Lung (tissue), 12 donors: ENCODE results near the gene TMEM129. TPM values are rescaled to one million over a fixed set of nuclear protein-coding genes. Genes with fewer than 3 reads are reported as not detected.

ENCODE experiments used
- ATAC-seq: fragments of 200-7000 bp; cut with Tn5 transposase; one replicate; pipeline ENCODE4 v1.9.1; 2020; ENCODE audit warnings: moderate number of reproducible peaks; ENCODE audit not compliant: insufficient read depth, low FRiP score
- DNase-seq, 3 donors: peaks; one replicate each; pipeline ENCODE4 v3.0.0-alpha.2; 2013 to 2017
- H3K27ac ChIP-seq, 2 donors: one replicate each; pipeline ENCODE4 v1.5.1; 2013; ENCODE audit warnings: mild to moderate bottlenecking in 2 of 2, moderate library complexity in 2 of 2, control low read depth in 1 of 2, inconsistent platforms in 1 of 2, low read depth in 1 of 2, low read length in 1 of 2
- H3K27me3 ChIP-seq, 3 donors: one replicate each; pipeline ENCODE4 v1.5.1; 2013; ENCODE audit warnings: low read length in 2 of 3; ENCODE audit not compliant: control insufficient read depth in 3 of 3, insufficient read depth in 3 of 3
- H3K36me3 ChIP-seq, 4 donors: one replicate each; pipeline ENCODE4 v1.5.1; 2013; ENCODE audit warnings: low read length in 4 of 4, mild to moderate bottlenecking in 1 of 4, moderate library complexity in 1 of 4; ENCODE audit not compliant: control insufficient read depth in 4 of 4, insufficient read depth in 4 of 4
- H3K4me1 ChIP-seq, 5 donors: one replicate each; pipeline ENCODE4 v1.5.1; 2013; ENCODE audit warnings: low read length in 5 of 5, mild to moderate bottlenecking in 2 of 5, moderate library complexity in 1 of 5; ENCODE audit not compliant: control insufficient read depth in 5 of 5, insufficient read depth in 5 of 5
- H3K4me3 ChIP-seq: one replicate; pipeline ENCODE4 v1.5.1; 2013; ENCODE audit warnings: mild to moderate bottlenecking, control low read depth, moderate library complexity
- H3K9ac ChIP-seq, 2 donors: one replicate each; pipeline ENCODE4 v1.5.1; 2013; ENCODE audit warnings: low read length in 2 of 2, control low read depth in 1 of 2; ENCODE audit not compliant: insufficient read depth in 1 of 2
- H3K9me3 ChIP-seq, 4 donors: one replicate each; pipeline ENCODE4 v1.5.1; 2013; ENCODE audit warnings: low read length in 3 of 4, mild to moderate bottlenecking in 1 of 4, moderate library complexity in 1 of 4; ENCODE audit not compliant: control insufficient read depth in 4 of 4, insufficient read depth in 3 of 4
- WGBS, 2 donors: extraction: QIAGEN DNeasy Blood & Tissue Kit; methylation state at CpG; one replicate each; pipeline ENCODE4 v1.1.7; 2013; 5-methylcytosine and 5-hydroxymethylcytosine counted together
- polyA plus RNA-seq, 2 donors: library from polyadenylated mRNA; stranded (reverse); fragments of 200-250 nt; gene quantifications; one replicate each; pipeline ENCODE4 v1.2.1, GENCODE V29; 2013
- total RNA-seq, 2 donors: library from RNA; depleted of rRNA in 1 of 2; stranded (reverse); fragments of >200 nt in 1 of 2; gene quantifications; one replicate each; pipeline ENCODE4 v1.2.1, GENCODE V29; 2014 to 2021
- TF ChIP-seq, protein P1 (sequence below): IDR thresholded peaks from 2 replicates; pipeline ENCODE4 v1.5.1; 2012; ENCODE audit warnings: mild to moderate bottlenecking; ENCODE audit errors: control extremely low read depth, extremely low read depth
- donor health status: control.
- donor health status: control.
- donor health status: Bipolar disorder and iron deficiency.
- donor health status: healthy.
- donor health status: DM: yes; HTN: yes; CAD: no.

Gene TMEM129
- total and polyA plus RNA-seq, 4 donors, result 16.6 to 45.2 (median 37.8) TPM

DNA sequence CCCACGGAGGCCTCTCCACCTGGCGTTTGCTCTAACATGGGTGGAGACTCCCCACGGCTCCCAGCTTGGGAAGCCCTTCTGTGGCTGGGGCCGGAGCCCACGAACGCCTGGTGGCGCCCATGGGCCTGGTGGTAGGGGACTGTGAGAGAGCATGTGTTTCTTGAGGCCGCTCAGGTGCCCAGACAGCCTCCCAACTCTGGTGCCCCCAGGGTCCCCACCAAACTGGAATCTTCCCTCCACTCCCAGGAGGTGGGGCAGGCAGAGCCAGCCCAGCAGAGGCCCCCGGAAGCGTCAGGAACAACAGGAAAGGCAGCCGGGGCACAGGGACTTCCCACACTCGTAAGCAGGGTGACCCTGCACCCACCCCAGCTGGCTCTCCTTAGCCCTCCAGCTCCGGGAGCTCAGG is 38.7 kb upstream of the TMEM129 start:
- TF ChIP-seq, protein P1, sequence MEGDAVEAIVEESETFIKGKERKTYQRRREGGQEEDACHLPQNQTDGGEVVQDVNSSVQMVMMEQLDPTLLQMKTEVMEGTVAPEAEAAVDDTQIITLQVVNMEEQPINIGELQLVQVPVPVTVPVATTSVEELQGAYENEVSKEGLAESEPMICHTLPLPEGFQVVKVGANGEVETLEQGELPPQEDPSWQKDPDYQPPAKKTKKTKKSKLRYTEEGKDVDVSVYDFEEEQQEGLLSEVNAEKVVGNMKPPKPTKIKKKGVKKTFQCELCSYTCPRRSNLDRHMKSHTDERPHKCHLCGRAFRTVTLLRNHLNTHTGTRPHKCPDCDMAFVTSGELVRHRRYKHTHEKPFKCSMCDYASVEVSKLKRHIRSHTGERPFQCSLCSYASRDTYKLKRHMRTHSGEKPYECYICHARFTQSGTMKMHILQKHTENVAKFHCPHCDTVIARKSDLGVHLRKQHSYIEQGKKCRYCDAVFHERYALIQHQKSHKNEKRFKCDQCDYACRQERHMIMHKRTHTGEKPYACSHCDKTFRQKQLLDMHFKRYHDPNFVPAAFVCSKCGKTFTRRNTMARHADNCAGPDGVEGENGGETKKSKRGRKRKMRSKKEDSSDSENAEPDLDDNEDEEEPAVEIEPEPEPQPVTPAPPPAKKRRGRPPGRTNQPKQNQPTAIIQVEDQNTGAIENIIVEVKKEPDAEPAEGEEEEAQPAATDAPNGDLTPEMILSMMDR, result no peak
- 47 to 53% methylated on average over 12 to 13 of the region's 13 CpGs for whole genome bisulfite sequencing, 2 donors
- no peaks in the 10 kb centered on the region for H3K27me3 ChIP-seq
- H3K4me3 ChIP-seq, result no peak overlapping the region
- H3K36me3 ChIP-seq, result no peaks in the 10 kb centered on the region
- no peaks in the 10 kb centered on the region for H3K9me3 ChIP-seq
- DNase-seq, result peak in 2 of 3 donors; percentile 47 to 59
- no peak for ATAC-seq
- peaks cover 0 to 22% (median 18%) of the 10 kb centered on the region in 5 donors for H3K4me1 ChIP-seq
- H3K9ac ChIP-seq, result peak overlapping the region in 1 of 2 donors; percentile 47
- H3K27ac ChIP-seq, result peak overlapping the region in 1 of 2 donors; percentile 54

DNA sequence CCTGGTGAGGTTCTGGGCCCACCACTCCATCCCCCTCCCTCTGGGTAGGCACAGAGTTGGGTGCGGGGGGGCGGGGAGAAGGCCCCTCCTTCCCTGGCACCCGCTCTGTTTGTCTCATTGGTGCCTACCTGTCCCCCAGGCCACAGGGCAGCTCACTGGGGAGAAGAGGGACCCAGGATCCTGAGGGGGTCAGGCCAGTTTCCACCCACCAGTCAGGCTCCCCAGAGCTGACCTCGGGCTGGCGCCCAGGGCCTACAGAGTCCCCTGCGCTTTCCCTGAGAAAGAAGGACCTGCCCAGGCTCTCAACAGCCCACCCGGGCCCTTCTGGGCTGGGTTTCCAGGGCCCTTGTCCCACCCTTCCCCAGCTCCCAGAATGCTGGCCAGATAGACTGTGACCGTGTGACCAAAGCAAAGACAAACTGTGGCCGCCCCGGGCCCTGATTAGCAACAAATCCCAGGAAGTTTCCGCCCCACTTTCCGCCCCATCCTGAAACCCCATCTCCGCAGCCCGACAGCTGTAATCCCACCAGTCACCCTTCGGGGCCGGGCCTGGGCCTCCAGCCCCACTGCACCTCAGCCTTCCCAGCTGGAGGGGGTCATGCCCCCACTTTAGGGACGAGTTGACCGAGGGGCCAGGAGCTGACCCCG is 38.2 kb upstream of the TMEM129 start:
- H3K36me3 ChIP-seq, result no peaks in the 10 kb centered on the region
- no peak overlapping the region for H3K9ac ChIP-seq
- no peak overlapping the region for H3K4me3 ChIP-seq
- H3K9me3 ChIP-seq, result no peaks in the 10 kb centered on the region
- 79 to 87% methylated on average over 16 to 19 of the region's 19 CpGs for WGBS, 2 donors
- ATAC-seq (no peak), DNase-seq (peak in 2 of 3 donors; percentile 49 to 58)
- H3K27ac ChIP-seq, result peak overlapping the region in 1 of 2 donors; percentile 54
- TF ChIP-seq, protein P1, result no peak
- no peaks in the 10 kb centered on the region for H3K27me3 ChIP-seq
- H3K4me1 ChIP-seq, result peaks cover 0 to 21% (median 18%) of the 10 kb centered on the region in 5 donors

DNA sequence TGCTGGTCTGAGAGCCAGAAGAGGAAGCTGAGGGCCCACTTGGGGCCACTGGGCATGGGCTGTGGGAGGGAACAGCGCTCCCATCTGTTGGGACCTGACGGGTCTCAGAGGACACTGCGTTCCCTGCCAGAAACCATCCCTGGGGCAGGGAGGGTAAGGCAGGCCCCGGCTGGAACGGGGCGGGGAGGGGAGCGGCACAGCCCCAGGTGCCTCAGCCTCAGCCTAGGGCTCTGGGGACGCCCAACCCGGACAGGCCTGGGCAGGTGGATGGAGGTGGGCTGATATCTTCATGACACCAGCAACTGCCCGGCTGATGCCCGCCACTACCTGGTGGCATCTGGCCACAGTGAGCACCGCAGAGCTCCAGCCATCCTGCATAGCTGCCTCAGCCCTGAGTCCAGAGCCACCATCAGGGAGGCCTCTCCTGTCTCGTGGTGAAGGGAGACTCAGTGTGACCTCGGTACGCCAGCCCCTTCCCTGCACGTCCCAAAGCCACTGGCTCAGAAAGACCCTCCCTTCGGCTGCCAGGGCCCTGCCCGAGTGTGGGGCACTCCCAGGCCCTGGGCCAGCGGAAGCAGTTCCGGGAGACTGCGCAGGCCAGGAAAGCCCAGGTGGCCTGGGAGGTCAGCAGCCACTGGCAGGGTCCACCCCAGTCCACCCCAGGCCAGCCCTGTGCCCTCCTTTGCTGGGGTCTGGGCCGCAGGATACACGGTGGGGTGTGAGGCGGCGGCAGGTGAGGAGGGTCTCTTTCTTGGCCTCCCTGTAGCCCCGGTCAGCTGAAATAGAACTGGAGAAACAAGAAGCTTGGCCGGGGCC is 37.4 kb upstream of the TMEM129 start:
- Histone ChIP-seq H3K36me3 (no peaks in the 10 kb centered on the region), H3K27me3 (no peaks in the 10 kb centered on the region), H3K9ac (no peak overlapping the region), H3K4me3 (no peak overlapping the region), H3K4me1 (peaks cover 0 to 18% (median 14%) of the 10 kb centered on the region in 5 donors), H3K9me3 (no peaks in the 10 kb centered on the region), H3K27ac (no peak overlapping the region)
- DNase-seq (no peak), ATAC-seq (no peak)
- WGBS, 2 donors, result 91 to 93% methylated on average over 27 of the region's 27 CpGs
- TF ChIP-seq, protein P1, result no peak
